A549 (cell line): ENCODE measurements around the gene RAB11FIP4. TPM values are rescaled to one million over a fixed set of nuclear protein-coding genes. Genes with fewer than 3 reads are reported as not detected.

ENCODE experiments used
- ATAC-seq, 2 experiments: fragments of 200-7000 bp in 1 of 2; fragments of >200 bp in 1 of 2; cut with Nextera tagmentation in 1 of 2; cut with Tn5 transposase in 1 of 2; 3 replicates each; pipeline versions ENCODE4 v1.8.0 to v1.9.1; 2018 to 2020; ENCODE audit warnings: mild to moderate bottlenecking in 1 of 2, moderate library complexity in 1 of 2
- CTCF ChIA-PET: fragments of 300-600 bp; sonication (Branson Sonifier 250); formaldehyde crosslinking; extraction: SDS; loops from one replicate; lab custom pipeline; 2021; ENCODE audit warnings: antibody characterized with exemption, inconsistent platforms; lab: Yijun Ruan, JAX
- POLR2A ChIA-PET: fragments of 350-600 bp; formaldehyde crosslinking; extraction: SDS; loops from one replicate; lab custom pipeline; 2021; ENCODE audit warnings: antibody characterized with exemption, inconsistent platforms; lab: Yijun Ruan, JAX
- DNase-seq, 2 experiments: peaks; one replicate each; pipeline versions ENCODE4 v3.0.0 to v3.0.0-alpha.2; 2011 to 2016; ENCODE audit warnings: low read depth in 1 of 2, low spot score in 1 of 2
- FAIRE-seq: peaks from 2 replicates; lab custom pipeline; 2011; peaks lifted over from hg19 to GRCh38; lab: Jason Lieb, UNC
- H3K27ac ChIP-seq, 2 experiments: fragments of >200 bp; sonication (Bioruptor Twin); formaldehyde crosslinking; 3 replicates each; pipeline ENCODE4 v1.5.1; 2016 to 2017
- H3K4me1 ChIP-seq: fragments of >200 bp; sonication (Bioruptor Twin); formaldehyde crosslinking; 3 replicates; pipeline ENCODE4 v1.6.1; 2016
- H3K4me2 ChIP-seq: fragments of >200 bp; sonication (Bioruptor Twin); formaldehyde crosslinking; 3 replicates; pipeline ENCODE4 v1.6.1; 2016
- H3K4me3 ChIP-seq: fragments of >200 bp; sonication (Bioruptor Twin); formaldehyde crosslinking; 3 replicates; pipeline ENCODE4 v1.5.1; 2016
- H3K9me3 ChIP-seq: fragments of >200 bp; sonication (Bioruptor Twin); formaldehyde crosslinking; 3 replicates; pipeline ENCODE4 v1.6.1; 2016
- BHLHE40 ChIP-seq: IDR thresholded peaks from 2 replicates; pipeline ENCODE4 v1.6.1; 2012; ENCODE audit warnings: low read depth, low read length, inconsistent platforms
- CBX8 ChIP-seq: fragments of 200-600 bp; sonication (generic); IDR thresholded peaks from 2 replicates; pipeline ENCODE4 v1.6.1; 2016
- EHMT2 ChIP-seq: fragments of 200-600 bp; sonication (generic); IDR thresholded peaks from 2 replicates; pipeline ENCODE4 v1.6.1; 2016; ENCODE audit warnings: antibody characterized with exemption, low read depth, mild to moderate bottlenecking, moderate library complexity
- EP300 ChIP-seq, 2 experiments: fragments of >200 bp; sonication (Bioruptor Twin); formaldehyde crosslinking; IDR thresholded peaks; 2 replicates in 1 of 2; 3 replicates in 1 of 2; pipeline ENCODE4 v1.6.1; 2016 to 2017
- HOXB13 ChIP-seq: fragments of 250-450 bp; sonication (Bioruptor Pico); IDR thresholded peaks from 2 replicates; pipeline ENCODE4 v1.5.0; 2020; ENCODE audit warnings: low read depth, mild to moderate bottlenecking, moderate library complexity
- HOXB5 ChIP-seq: fragments of 250-450 bp; sonication (Bioruptor Pico); IDR thresholded peaks from 2 replicates; pipeline ENCODE4 v1.5.0; 2020; ENCODE audit warnings: mild to moderate bottlenecking, moderate library complexity
- KDM1A ChIP-seq: fragments of 200-600 bp; sonication (generic); IDR thresholded peaks from 2 replicates; pipeline ENCODE4 v1.6.1; 2016; ENCODE audit warnings: low read depth, mild to moderate bottlenecking
- MAFK ChIP-seq: fragments of 450-650 bp; IDR thresholded peaks from 2 replicates; pipeline ENCODE4 v1.6.1; 2014; ENCODE audit not compliant: partially characterized antibody
- MAZ ChIP-seq: fragments of 150-350 bp; IDR thresholded peaks from 2 replicates; pipeline ENCODE4 v1.6.1; 2014; ENCODE audit warnings: antibody characterized with exemption, low read depth, low read length, borderline replicate concordance
- MYC ChIP-seq: IDR thresholded peaks from 2 replicates; pipeline ENCODE4 v1.6.1; 2012; ENCODE audit warnings: mild to moderate bottlenecking, inconsistent platforms, low read length, improper control_type of control experiment, borderline replicate concordance
- NFE2L2 ChIP-seq: fragments of 150-350 bp; conservative IDR thresholded peaks from 2 replicates; pipeline ENCODE4 v1.6.1; 2014; ENCODE audit warnings: low read length
- NR3C1 ChIP-seq: fragments of >200 bp; sonication (Bioruptor Twin); formaldehyde crosslinking; IDR thresholded peaks from 3 replicates; pipeline ENCODE4 v1.6.1; 2017
- PHF8 ChIP-seq: fragments of 200-600 bp; sonication (generic); IDR thresholded peaks from 2 replicates; pipeline ENCODE4 v1.6.1; 2016; ENCODE audit warnings: low read depth, mild to moderate bottlenecking, antibody characterized with exemption, moderate library complexity, borderline replicate concordance
- POLR2AphosphoS2 ChIP-seq: conservative IDR thresholded peaks from 2 replicates; pipeline ENCODE4 v1.6.1; 2012; ENCODE audit warnings: low read length, improper control_type of control experiment, inconsistent platforms
- RAD21 ChIP-seq, 2 experiments: fragments of >200 bp in 1 of 2; sonication (Bioruptor Twin) in 1 of 2; formaldehyde crosslinking in 1 of 2; IDR thresholded peaks in 1 of 2; conservative IDR thresholded peaks in 1 of 2; 2 replicates in 1 of 2; 3 replicates in 1 of 2; pipeline ENCODE4 v1.6.1; 2012 to 2018; ENCODE audit warnings: inconsistent platforms in 1 of 2
- RFX5 ChIP-seq: fragments of 450-650 bp; IDR thresholded peaks from 2 replicates; pipeline ENCODE4 v1.7.1; 2014; ENCODE audit warnings: antibody characterized with exemption, mild to moderate bottlenecking, moderate library complexity
- RNF2 ChIP-seq: fragments of 200-600 bp; sonication (generic); IDR thresholded peaks from 2 replicates; pipeline ENCODE4 v1.6.1; 2016; ENCODE audit warnings: low read depth, mild to moderate bottlenecking, antibody characterized with exemption, moderate library complexity, borderline replicate concordance
- SMC3 ChIP-seq: fragments of >200 bp; sonication (Bioruptor Twin); formaldehyde crosslinking; IDR thresholded peaks from 3 replicates; pipeline ENCODE4 v1.6.1; 2018; ENCODE audit warnings: inconsistent platforms
- TFCP2L1 ChIP-seq: fragments of 250-450 bp; sonication (Bioruptor Pico); IDR thresholded peaks from 2 replicates; pipeline ENCODE4 v1.5.0; 2021; ENCODE audit warnings: mild to moderate bottlenecking
- TP53 ChIP-seq: fragments of 250-450 bp; sonication (Bioruptor Pico); IDR thresholded peaks from 2 replicates; pipeline ENCODE4 v1.5.0; 2021; ENCODE audit warnings: mild to moderate bottlenecking, moderate library complexity
- ZSCAN20 ChIP-seq: fragments of 250-450 bp; sonication (Bioruptor Pico); IDR thresholded peaks from 2 replicates; pipeline ENCODE4 v1.8.0; 2022; ENCODE audit warnings: mild to moderate bottlenecking, moderate library complexity
- WGBS: methylation state at CpG from one replicate; pipeline ENCODE4 v1.1.6; 2017; ENCODE audit errors: missing lambda C conversion rate; 5-methylcytosine and 5-hydroxymethylcytosine counted together
- polyA plus RNA-seq, 4 experiments: library from polyadenylated mRNA; depleted of rRNA in 3 of 4; stranded (reverse); fragments of >200 nt; fragmentation: RNase III in 1 of 4; extraction: RNeasy Plus Mini Kit Qiagen cat#74134 plus additional on column Dnase treatment in 1 of 4; gene quantifications; 2 replicates in 3 of 4; 3 replicates in 1 of 4; pipeline ENCODE4 v1.2.3, GENCODE V29; 2011 to 2017
- TF ChIP-seq, protein P1 (sequence below): fragments of 450-650 bp; IDR thresholded peaks from 2 replicates; pipeline ENCODE4 v1.6.1; 2014; ENCODE audit warnings: antibody characterized with exemption
- TF ChIP-seq, protein P2 (sequence below): fragments of 150-350 bp; IDR thresholded peaks from 2 replicates; pipeline ENCODE4 v1.6.1; 2014; ENCODE audit warnings: low read depth, mild to moderate bottlenecking, low read length
- TF ChIP-seq, protein P3 (sequence below): IDR thresholded peaks from 2 replicates; pipeline ENCODE4 v1.6.1; 2012
- TF ChIP-seq, protein P4 (sequence below): IDR thresholded peaks from 2 replicates; pipeline ENCODE4 v1.6.1; 2012; ENCODE audit warnings: low read depth, borderline replicate concordance

RAB11FIP4 gene
- polyA plus RNA-seq, 2 of the 4 experiments (the other 2 are of a cell fraction) = 1.9 to 3.5 TPM

DNA sequence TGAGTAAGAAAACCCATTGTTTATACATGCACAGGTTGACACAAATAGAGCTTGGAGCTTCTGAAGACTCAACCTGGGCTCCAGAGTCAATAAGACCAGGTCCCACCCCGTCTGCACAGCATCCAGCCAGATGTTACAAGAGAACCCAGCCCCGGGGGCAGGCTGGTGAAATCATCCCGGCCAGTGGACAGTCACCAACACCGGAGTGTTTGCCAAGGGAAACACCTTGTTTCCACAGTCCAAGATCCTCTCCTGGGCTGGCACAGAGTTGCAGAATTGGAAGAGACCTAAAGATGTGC, 90.3 kb downstream of the RAB11FIP4 start:
- Histone ChIP-seq H3K27ac (no peak overlapping the region), H3K4me1 (peaks cover 4% of the 10 kb centered on the region; the same call in 1 of the 3 replicates), H3K4me3 (no peak overlapping the region), H3K4me2 (no peak overlapping the region), H3K9me3 (no peaks in the 10 kb centered on the region)
- WGBS = 3% methylated on average over 4 of the region's 4 CpGs
- DNase-seq (no peak), FAIRE-seq (no peak), ATAC-seq (no peak)
- ChIA-PET POLR2A (no interaction called here), CTCF (interaction anchor here (1.1 to 1.7 kb wide), 5 partner anchors 8 to 361 kb away, joined by 3 to 7 read pairs (median 3); no protein-coding TSS in a partner anchor)
- TF ChIP-seq RAD21 (conservative IDR thresholded peaks at IDR 0.05 in 1 of 2, IDR thresholded peaks at IDR 0.05 in 1 of 2) = no peak
- no peak for TF ChIP-seq MAFK
- TF ChIP-seq, protein P1, sequence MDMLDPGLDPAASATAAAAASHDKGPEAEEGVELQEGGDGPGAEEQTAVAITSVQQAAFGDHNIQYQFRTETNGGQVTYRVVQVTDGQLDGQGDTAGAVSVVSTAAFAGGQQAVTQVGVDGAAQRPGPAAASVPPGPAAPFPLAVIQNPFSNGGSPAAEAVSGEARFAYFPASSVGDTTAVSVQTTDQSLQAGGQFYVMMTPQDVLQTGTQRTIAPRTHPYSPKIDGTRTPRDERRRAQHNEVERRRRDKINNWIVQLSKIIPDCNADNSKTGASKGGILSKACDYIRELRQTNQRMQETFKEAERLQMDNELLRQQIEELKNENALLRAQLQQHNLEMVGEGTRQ = no peak
- no peak for TF ChIP-seq EP300 (IDR thresholded peaks at IDR 0.05)
- TF ChIP-seq CBX8 = no peak
- no peak for TF ChIP-seq TFCP2L1 (CRISPR knock-in tag)
- no peak for TF ChIP-seq BHLHE40
- no peak for TF ChIP-seq RFX5
- TF ChIP-seq, protein P2, sequence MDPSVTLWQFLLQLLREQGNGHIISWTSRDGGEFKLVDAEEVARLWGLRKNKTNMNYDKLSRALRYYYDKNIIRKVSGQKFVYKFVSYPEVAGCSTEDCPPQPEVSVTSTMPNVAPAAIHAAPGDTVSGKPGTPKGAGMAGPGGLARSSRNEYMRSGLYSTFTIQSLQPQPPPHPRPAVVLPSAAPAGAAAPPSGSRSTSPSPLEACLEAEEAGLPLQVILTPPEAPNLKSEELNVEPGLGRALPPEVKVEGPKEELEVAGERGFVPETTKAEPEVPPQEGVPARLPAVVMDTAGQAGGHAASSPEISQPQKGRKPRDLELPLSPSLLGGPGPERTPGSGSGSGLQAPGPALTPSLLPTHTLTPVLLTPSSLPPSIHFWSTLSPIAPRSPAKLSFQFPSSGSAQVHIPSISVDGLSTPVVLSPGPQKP = no peak
- no peak for TF ChIP-seq RNF2
- TF ChIP-seq, protein P3, sequence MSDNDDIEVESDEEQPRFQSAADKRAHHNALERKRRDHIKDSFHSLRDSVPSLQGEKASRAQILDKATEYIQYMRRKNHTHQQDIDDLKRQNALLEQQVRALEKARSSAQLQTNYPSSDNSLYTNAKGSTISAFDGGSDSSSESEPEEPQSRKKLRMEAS = no peak
- TF ChIP-seq, protein P4, sequence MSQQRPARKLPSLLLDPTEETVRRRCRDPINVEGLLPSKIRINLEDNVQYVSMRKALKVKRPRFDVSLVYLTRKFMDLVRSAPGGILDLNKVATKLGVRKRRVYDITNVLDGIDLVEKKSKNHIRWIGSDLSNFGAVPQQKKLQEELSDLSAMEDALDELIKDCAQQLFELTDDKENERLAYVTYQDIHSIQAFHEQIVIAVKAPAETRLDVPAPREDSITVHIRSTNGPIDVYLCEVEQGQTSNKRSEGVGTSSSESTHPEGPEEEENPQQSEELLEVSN = no peak
- no peak for TF ChIP-seq NFE2L2
- TF ChIP-seq HOXB13 (CRISPR knock-in tag) = no peak

DNA sequence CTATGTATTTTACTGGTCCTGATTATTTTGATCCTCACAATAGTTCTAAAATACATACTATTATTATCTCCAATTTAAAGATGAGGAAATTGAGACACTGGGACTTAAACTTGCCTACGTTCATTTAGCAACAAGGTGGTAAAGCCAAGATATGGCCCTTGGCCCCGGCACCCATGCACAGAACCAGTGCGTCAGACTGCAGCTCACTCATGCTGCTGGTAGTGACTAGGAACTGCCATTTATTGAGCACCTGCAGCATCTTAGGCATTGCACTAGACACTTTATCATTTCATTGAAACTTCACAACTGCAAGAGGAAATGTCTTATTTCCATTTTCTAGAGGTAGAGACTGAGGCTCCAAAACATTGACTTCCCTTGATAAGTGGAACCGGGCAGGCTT, 93.3 kb downstream of the RAB11FIP4 start:
- Histone ChIP-seq H3K4me3 (no peak overlapping the region), H3K4me1 (peaks cover 16% of the 10 kb centered on the region; the same call in 2 of the 3 replicates), H3K9me3 (no peaks in the 10 kb centered on the region), H3K27ac (no peak overlapping the region), H3K4me2 (no peak overlapping the region)
- FAIRE-seq (no peak), ATAC-seq (no peak), DNase-seq (no peak)
- ChIA-PET CTCF (interaction anchor here (1.2 kb wide), 1 partner anchor 33 kb away, joined by 3 read pairs; no protein-coding TSS in a partner anchor), POLR2A (no interaction called here)
- TF ChIP-seq MYC (no peak), RAD21 (conservative IDR thresholded peaks at IDR 0.05 in 1 of 2, IDR thresholded peaks at IDR 0.05 in 1 of 2) (no peak), MAZ (no peak), CBX8 (no peak), NFE2L2 (no peak), KDM1A (no peak), ZSCAN20 (no peak), PHF8 (no peak), HOXB5 (CRISPR knock-in tag) (no peak), BHLHE40 (no peak), POLR2AphosphoS2 (no peak), NR3C1 (no peak), EHMT2 (no peak), SMC3 (no peak), TP53 (no peak)
- TF ChIP-seq, protein P3 = no peak
- 66% methylated on average over 4 of the region's 4 CpGs for WGBS
